Stimulated activated CD4-positive, alpha-beta T cell treated with anti-CD3 and anti-CD28 coated beads, Interleukin-4, amount 100 ng/mL, for 48 hours (primary cell): ENCODE data around the gene MTURN.

ENCODE experiments used
- DNase-seq, 2 donors: peaks; one replicate each; pipeline ENCODE4 v3.0.0-alpha.2; 2020; ENCODE audit warnings: low read depth in 2 of 2

Gene MTURN

DNA sequence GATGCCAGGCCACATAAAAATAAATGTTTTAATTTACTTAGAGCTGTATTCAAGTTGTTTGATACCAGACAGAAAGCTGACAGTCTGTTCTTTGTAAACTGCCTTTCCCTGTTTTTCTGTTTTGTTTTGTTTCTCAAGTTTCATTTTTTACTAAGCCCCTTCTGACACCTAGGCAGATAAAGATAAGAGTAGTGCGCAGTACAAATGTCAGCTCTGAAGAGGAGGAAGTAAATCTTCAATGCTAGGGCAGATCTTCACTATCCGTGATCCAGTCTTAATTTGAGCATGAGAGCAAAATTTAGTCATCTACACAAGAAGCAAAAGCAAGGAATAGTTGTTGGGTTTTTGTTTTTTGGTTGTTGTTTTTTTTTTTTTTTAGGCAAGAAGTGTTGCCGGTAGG is 27.3 kb downstream of the MTURN start:
- no peak for DNase-seq

DNA sequence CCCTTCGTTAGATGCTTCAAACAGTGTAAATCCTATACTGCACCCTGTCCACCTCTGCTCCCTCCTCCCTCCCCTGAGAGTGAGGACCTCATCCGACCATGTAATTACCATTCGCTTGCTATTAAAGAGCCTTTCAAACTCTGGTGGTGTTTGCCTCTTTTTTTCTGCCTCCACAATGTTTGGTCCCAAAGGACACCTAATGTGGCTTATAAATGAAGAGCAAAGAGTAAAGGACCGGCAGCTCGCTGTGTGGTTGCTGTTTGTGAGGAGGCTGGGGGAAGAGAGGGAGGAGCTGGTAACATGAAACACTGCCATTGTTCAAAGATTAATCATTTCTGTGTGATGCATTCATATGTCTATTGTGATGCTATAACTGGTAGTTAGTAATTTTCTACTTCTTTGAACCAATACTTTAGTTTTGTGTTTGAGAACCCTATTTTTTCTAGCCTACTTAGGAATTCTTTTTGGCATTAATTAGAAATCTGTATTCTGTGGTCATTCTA is 27.9 kb downstream of the MTURN start:
- DNase-seq: no peak

DNA sequence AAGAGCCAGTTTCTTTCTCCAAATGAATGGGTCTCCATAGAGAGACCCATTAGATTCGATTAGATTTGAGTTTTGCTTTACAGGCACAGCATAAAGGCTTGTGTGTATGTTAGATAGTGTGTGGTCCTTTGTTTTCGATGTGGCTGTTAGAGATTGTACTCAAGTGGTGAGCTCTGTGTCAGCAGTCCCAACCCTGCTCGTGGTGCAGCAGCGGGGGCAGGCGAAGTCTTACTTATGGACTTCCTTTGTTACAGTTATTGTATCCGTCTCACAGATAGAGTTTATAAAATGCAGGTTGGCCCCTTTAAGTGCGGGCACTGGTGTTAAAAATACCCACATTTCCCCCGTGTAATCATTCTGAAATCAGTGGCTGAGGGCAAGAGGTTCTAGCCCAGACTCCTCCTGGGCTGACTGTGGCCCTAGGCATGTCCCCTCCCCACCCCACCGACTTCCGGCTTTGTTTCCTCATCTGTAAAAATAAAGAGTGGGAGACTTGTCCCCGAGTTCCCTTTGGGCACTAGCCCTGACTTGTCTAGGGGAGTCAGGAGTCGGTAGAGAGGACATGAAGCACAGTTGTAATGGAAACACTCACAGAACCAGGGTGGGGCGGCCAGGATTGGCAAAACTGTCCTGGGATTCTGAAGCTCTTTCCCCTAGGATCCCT is 28.6 kb downstream of the MTURN start:
- DNase-seq: no peak

DNA sequence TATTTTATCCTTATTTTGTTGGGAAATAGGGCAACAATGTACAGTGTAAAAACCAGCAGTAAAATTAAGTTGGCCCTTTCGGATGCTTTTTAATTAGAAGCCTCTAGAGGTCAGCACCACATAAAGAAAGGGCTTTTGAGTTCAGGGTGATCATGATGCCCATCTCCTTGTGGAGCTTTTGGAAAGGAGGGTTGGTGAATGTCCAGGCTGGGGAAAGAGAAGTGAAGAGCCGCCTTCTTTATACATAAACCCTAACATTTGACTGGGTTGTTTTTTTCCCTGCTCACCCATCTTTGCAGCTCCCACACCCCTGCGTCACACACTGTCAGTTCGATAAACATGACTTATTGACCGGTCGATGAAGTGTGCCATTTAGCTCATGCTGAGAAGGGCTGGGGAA is 29.8 kb downstream of the MTURN start:
- no peak for DNase-seq

DNA sequence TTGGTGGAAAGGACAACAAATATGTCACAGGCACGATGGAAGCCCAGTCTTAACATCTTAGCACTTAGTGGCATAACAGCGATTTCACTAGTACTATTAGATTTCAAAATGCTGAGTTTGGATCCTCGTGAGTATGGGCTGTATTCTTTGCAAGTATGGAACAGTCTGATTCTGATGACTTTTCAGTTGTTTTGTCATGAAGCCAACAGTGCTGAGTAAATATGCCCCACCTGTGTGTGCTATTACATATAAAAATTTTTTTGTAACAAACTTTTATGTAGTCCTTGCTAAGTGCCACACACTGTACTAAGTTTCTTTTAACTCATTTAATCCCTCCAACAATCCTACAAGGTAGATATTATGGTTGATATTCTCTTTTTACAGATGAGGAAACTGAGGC is 30.8 kb downstream of the MTURN start:
- no peak for DNase-seq

DNA sequence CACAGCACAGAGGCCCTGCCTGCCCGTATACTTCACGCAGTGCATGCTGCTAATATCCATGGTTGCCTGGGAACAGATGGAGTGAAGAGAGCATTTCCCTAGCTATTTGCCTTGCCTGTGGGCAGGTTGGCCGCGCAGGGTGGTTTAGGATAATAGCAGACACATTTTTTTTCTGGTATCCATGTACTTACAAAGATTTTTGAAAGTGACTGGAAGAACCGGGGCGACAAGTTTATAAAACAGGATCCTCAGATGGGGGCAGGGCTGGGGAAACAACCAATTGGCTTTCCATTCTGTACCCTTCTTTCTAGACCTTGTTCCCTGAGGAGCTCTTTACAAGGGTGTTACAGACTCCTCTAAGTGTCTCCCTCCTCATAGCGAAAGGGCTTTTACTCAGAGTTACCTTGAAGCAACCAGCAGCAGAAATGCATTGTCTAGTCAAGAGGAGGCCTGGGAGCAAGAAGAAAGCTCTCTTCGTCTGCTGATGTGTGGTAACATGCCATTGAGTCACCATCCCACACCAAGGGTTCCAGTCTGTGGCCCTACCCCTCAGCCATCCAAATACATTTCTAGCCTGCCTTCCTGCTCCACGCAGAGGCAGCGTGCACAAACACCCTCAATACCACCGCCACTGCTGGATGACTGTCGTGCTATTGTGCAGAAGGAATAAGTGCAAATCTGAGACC is 31.5 kb downstream of the MTURN start:
- no peak for DNase-seq

DNA sequence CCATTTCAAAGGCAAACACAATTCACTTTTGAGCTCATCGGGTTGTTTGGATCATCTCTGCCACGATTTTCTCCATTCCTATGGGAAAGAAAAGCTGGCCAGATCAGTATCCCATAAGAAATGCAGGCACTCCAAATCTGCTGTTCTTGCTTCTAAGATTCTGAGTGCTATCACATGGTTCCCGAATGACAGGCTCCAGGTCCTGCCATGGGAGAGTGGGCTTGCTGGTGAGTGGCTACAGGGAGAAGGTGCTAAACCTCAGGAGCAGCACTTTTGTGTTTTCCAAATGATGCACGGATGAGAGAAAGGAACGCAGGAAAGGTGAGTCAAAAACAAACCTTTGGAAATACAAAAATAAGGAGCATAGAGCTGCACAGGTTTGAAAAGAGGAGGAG is 32.1 kb downstream of the MTURN start:
- no peak for DNase-seq

DNA sequence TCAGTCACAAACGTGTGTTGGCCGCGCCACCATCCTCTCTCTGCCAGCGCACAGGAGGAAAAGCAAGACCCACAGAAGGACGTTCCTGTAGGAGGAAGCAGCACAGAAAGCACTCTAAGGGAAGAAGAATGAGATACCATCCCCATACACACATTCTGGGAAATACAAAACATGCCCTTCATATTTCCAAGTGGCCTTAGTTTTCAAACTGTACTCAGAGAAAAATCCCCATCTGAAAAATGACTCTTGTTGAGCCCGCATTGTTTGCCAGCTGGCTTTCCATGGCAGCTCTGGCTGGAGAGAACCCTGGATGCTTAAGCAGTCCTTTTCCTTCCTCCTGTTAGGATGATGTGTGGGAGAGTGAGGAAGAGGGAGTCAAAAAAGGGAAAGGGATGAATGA is 33.1 kb downstream of the MTURN start:
- no peak for DNase-seq

DNA sequence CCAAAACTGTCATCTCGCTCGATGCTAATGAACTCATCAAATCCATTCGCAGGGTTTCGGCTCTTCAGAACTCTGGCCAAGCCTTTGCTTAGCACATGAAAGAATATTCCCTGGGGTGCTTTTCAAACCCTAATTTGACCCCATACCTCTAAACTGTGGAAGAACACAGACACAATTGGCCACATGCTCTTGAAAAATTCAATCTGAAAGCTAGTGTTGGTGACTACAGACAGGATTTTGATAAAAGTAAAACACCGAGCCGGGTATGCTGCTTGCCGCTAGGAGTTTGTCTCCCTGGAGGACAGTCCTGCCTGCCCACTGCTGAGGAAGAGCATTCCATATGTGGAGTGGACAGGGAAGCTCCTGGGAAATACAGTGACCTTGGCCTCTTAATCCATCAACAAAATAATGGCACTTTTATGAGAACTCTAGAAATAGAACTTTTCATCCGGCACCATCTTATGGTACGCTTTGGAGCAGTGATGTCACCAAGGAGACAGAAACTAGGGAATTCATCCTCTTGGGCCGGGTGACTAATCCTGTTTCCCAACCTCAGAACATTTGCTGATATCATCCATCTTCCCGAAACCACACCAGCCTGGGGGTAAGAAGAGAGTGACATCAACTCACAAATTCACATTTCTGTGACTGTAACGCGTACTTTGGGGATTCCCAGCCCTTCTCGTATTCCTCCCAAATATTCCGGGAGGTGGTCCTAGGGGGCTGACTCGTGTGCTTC is 34.2 kb downstream of the MTURN start:
- DNase-seq: no peak

DNA sequence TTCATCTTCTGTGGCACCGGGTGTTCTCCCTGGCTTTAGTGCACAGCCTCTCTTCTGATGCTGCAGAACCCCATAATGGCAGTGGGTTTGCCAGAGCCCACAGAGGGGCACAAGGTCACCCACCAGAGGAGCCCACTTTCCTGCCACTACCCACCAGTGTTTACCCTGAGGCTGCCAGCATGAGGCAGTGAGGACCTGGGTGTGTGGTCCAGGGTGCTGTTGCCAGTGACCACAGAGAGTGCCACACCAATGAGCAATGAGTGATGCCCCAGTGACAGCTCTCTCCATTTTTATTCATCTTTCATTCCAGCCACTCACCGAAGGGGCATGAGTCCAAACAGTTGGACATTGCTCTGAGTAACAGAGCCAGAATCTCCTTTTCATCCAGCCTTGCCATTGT is 34.8 kb downstream of the MTURN start:
- DNase-seq: no peak

DNA sequence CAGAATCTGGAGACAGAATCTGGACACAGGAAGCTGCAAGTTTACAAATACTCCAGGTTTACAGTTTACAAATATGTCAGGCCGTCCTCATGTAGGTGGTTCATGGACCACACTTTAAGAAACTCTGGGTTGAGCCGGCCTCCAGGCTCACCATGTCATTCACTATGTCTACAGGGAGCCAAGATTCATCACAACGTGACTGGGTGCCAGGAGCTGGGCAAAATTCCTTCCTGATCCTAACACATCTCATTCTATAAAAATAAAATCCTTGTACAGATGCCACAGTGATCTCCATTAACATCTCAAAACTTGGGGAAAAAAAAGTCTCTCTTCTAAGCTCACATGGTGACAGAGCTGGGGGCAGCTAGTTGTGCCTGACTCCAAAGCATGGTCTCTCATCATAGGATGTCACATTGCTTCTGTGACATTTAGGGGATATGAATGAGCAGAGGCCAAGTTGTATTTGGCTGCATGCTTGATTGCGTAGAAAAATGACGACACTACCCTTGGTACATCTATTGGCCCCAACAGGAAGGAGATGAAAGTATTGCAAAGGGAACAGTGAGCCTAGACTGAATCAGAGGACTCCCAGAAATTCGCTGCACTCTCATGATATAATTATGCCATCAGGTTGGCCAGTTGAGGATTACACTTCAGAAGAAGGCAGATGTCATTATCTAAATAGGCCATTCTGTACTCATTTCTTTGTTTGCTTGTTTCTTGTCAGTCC is 35.9 kb downstream of the MTURN start:
- no peak for DNase-seq

DNA sequence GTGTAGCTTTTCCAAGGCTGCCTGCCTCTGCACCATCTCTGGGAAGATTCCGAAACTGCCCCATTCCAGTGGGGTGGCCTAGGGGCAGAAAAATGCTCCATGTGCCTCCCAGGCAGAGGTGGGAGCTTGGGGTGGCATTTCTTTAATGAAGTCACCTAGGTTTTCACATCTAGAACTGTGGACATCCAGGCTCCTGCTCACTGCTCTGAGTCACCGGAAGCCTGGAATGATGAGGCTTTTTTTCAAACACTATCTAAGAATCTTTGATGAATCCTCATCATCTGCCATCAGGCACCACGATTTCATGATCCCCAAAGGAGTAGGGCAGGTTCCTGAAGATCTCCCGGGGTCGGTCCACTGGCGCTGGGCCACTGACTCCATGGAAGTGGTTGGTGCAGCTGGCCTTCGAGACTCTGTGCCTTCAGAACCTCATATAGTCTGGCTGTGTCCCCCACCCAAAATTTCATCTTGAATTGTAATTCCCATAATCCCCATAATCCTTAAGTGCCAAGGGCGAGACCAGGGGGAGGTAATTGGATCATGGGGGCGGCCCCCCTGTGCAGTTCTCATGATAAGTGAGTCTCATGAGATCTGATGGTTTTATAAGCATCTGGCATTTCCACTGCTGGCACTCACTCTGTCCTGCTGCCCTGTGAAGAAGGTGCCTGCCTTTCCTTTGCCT is 37.1 kb downstream of the MTURN start:
- no peak for DNase-seq

DNA sequence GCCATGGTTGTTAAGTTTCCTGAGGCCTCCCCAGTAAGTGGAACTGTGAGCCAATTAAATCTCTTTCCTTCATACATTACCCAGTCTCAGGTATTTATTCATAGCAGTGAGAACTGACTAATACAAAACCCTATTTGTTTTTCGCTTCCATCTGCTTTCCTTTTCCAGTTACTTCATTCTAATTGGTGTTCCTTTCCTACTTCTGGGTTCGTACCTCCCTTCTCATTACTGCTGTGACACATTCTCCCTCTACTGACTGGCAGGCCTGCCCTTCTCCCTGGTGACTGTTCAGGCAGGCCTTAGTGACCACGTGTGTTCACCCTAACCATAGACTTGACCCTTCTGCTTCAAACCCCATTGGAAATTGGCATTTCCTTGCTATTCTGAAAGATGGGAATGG is 37.7 kb downstream of the MTURN start:
- DNase-seq: no peak

DNA sequence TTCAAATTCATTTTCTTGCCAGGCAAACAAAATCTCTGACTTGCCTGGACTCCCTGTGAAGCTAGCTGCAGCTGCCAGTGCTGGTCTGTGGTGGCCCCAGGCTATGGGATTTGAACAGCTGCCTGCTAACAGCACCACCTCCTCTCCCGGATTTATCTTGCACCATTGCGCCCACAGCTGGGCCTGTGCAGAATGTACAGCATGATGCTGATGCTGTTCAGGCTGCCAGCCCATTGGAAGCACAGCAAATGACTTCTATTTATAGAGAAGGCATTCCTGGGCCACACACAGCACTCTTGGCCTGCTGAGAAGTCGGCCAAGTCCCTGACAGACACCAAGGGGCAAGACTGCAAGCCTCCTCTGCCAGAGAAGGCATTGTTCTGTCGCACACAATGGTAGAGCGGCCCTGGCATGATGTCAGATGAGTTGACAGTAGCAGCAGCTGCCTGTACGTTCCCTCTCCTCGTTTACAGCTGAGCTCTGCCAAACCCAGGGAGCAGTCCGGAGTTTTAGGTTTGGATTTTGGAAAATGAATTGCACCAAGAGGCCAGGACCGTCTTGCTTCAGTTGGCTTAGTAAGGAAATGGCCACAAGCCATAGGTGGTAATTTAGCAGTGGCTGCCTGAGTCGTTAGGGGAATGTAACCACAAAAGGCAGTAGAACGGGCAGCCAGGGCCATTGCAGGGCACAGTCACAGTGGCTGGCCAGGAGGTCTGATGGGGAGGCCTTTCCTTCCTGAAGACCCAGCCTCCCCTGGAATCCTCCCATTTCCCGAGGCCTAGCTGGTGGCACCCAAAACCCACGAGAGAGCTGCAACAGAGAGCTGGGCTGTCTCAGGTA is 38.5 kb downstream of the MTURN start:
- DNase-seq: no peak

DNA sequence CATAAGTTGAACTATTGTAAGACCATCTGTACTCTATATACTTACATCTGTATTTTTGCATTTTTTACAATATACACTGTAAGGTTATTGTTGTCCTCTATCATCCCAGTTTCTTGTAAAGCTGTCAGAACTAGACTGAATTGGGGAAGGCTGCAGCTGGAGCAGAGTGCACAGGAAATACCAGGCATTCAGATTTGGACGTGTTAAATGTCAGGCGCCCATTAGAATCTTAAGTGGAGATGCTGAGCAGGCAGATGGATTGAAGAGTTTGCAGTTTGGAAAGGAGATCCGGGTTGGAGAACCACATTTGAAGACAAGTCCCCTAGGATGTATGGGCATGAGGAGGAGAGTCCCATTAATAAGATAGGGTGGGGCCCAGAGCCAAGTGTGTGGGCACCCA is 40.4 kb downstream of the MTURN start:
- no peak for DNase-seq

DNA sequence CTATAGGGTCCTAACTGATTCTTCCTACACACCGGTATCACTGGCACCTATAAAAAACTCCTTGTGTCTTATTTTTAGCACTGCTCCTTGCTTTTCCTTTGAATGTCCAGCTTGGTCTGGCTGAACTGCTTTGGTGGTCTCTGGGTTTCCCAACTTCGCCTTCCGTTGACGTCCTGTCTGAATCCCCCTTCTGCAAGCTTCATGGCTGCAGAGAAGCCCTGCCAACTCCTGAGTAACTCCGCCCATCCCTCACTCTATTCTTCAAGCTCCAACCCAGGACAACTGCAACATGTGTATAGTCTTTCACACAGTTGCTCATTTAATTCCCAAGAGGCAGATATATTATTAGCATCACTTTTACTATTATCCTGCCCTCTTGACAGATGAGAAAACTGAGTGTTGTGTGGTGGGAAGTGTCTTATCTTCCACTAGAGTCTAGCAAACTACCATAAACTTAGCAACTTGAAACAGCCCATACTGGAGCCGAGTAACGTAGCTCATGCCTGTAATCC is 40.9 kb downstream of the MTURN start:
- DNase-seq: no peak

DNA sequence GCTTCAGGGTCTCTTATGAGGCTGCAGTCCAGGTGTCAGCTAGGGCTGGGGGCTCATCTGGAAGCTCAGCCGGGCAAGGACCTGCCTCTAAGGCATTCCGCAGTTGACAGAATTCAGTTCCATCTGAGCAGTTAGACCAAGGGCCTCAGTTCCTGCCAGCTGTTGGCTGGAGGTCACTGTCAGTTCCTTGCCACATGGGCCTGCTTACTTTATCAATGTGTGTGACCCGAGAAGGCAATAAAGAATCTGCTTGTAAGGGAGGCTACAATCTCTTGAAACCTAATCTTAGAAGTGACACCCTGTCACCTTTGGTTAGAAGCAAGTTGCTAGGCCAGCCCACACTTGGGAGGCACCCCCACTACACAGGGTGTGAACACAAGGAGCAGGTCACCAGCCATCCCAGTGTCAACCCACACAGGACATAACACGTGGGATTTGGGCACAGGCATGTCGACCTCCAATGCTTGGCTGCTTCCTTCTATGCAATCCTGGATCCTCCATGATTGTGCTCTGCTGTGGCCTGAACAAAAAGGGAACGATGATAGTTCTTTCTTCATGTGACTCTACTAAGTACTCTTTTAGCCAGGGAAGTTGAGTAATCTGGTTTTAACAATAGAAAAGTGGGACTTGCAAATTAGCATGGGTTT is 41.8 kb downstream of the MTURN start:
- no peak for DNase-seq

DNA sequence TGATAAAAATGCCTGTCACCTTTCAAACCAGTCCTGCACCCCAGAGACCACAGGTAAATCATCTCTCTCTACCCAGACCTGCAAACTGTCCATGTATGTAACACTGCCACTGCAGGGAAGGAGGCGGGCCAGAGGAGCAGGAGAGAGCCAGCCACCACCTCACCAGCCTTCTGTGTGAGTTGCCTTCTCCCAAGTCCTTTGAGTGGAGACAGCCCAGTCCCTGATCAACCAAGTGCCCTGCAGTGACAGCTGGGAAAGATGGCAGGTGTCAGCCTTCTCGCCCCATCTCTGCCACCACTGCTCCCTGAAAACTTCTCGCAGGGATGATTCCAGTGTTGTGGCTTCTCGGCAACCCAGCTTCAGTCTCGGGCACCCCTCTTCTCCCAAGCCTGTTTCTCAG is 42.4 kb downstream of the MTURN start:
- DNase-seq: no peak

DNA sequence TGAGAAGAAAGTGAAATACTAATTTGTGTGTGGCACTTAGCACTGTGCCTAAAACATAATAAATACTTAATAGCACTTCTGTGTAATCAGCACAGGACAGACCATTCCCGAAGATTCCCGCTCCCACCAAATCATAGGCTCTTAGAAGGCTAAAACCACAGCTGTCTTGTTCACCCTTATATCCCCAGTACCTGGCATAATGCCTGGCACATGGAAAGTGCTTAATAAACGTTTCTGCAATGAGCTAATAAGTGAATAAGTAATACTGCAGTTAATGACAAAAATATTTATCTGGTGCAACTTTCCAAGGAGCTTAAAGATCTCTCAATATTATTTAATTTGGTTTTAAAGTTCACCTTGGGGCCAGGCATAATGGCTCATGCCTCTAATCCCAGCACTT is 43.2 kb downstream of the MTURN start:
- no peak for DNase-seq
